GM21576 (cell line): ENCODE data around the gene KANSL1.

Experiments
- ATAC-seq: cut with Tn5 transposase; IDR thresholded peaks from one replicate; pipeline ENCODE4 v1.9.1; 2021; ENCODE audit warnings: mild to moderate bottlenecking, moderate library complexity; ENCODE audit not compliant: unreplicated experiment

The KANSL1 gene

GRCh38 chr17:46043606-46044005, 149.6 kb downstream of the KANSL1 start:
- no peak for ATAC-seq

GRCh38 chr17:46042925-46043324, 150.3 kb downstream of the KANSL1 start:
- no peak for ATAC-seq

GRCh38 chr17:46042246-46042645, 151.0 kb downstream of the KANSL1 start:
- no peak for ATAC-seq

GRCh38 chr17:46039592-46040186, 153.5 kb downstream of the KANSL1 start:
- ATAC-seq, result no peak

- ATAC-seq, result no peak
Measured at GRCh38 chr17:46038937-46039336, 154.3 kb downstream of the KANSL1 start.

GRCh38 chr17:46038414-46038813, 154.8 kb downstream of the KANSL1 start:
- ATAC-seq, result no peak

GRCh38 chr17:46037722-46038255, 155.4 kb downstream of the KANSL1 start:
- ATAC-seq, result no peak

GRCh38 chr17:46036491-46036890, 156.7 kb downstream of the KANSL1 start:
- no peak for ATAC-seq

GRCh38 chr17:46035112-46035818, 158.0 kb downstream of the KANSL1 start:
- ATAC-seq, result no peak

GRCh38 chr17:46033392-46033791, 159.8 kb downstream of the KANSL1 start:
- ATAC-seq, result no peak

GRCh38 chr17:46032909-46033308, 160.3 kb downstream of the KANSL1 start:
- ATAC-seq, result no peak

- no peak for ATAC-seq
Measured at GRCh38 chr17:46031920-46032319, 161.3 kb downstream of the KANSL1 start.

- ATAC-seq, result no peak
Measured at GRCh38 chr17:46031440-46031839, 161.8 kb downstream of the KANSL1 start.

- no peak for ATAC-seq
Measured at GRCh38 chr17:46030752-46031151, 162.5 kb downstream of the KANSL1 start.

- ATAC-seq, result no peak
Measured at GRCh38 chr17:46029627-46030026, 163.6 kb downstream of the KANSL1 start.

- ATAC-seq, result no peak
Measured at GRCh38 chr17:46028981-46029565, 164.2 kb downstream of the KANSL1 start.

- no peak for ATAC-seq
Measured at GRCh38 chr17:46028374-46028773, 164.9 kb downstream of the KANSL1 start.

- no peak for ATAC-seq
Measured at GRCh38 chr17:46027976-46028325, 165.3 kb downstream of the KANSL1 start.

- no peak for ATAC-seq
Measured at GRCh38 chr17:46027048-46027975, 165.9 kb downstream of the KANSL1 start.

GRCh38 chr17:46026166-46027047, 166.8 kb downstream of the KANSL1 start:
- no peak for ATAC-seq
